Measurements from ENCODE around the gene FGGY.

Gene FGGY

GRCh38 chr1:59391212-59392179 lies 94.6 kb downstream of the FGGY start:
- no peak for DNase-seq

GRCh38 chr1:59393211-59394180 lies 96.6 kb downstream of the FGGY start:
- peak; percentile 42 for DNase-seq

GRCh38 chr1:59394706-59395425 lies 98.0 kb downstream of the FGGY start:
- DNase-seq = no peak

GRCh38 chr1:59396387-59396786 lies 99.5 kb downstream of the FGGY start:
- DNase-seq = no peak

GRCh38 chr1:59397139-59397858 lies 100.4 kb downstream of the FGGY start:
- DNase-seq = no peak

- DNase-seq = no peak
These were observed 102.7 kb downstream of the FGGY start for GRCh38 chr1:59399642-59400041.

GRCh38 chr1:59401581-59401980 lies 104.7 kb downstream of the FGGY start:
- peak; percentile 45 for DNase-seq

- DNase-seq = no peak
These were observed 107.9 kb downstream of the FGGY start for GRCh38 chr1:59404796-59405195.

GRCh38 chr1:59406437-59407164 lies 109.7 kb downstream of the FGGY start:
- DNase-seq = no peak

GRCh38 chr1:59408608-59409240 lies 111.8 kb downstream of the FGGY start:
- no peak for DNase-seq

GRCh38 chr1:59409549-59409948 lies 112.7 kb downstream of the FGGY start:
- DNase-seq = no peak

GRCh38 chr1:59409986-59410385 lies 113.1 kb downstream of the FGGY start:
- no peak for DNase-seq

- DNase-seq = no peak
These were observed 113.6 kb downstream of the FGGY start for GRCh38 chr1:59410457-59410856.

- DNase-seq = no peak
These were observed 114.3 kb downstream of the FGGY start for GRCh38 chr1:59411147-59411546.

- DNase-seq = no peak
These were observed 115.9 kb downstream of the FGGY start for GRCh38 chr1:59412718-59413326.

- no peak for DNase-seq
These were observed 116.4 kb downstream of the FGGY start for GRCh38 chr1:59413327-59413720.

GRCh38 chr1:59414406-59415133 lies 117.7 kb downstream of the FGGY start:
- DNase-seq = no peak

GRCh38 chr1:59415286-59415850 lies 118.5 kb downstream of the FGGY start:
- no peak for DNase-seq

GRCh38 chr1:59415881-59416280 lies 119.0 kb downstream of the FGGY start:
- DNase-seq = no peak
